ENCODE results near the gene GRK3.
"Not testable (repeated sequence)": the region's sequence is repeated elsewhere in the genome, so short reads cannot be mapped to it uniquely, and the experiment has no call there.

The GRK3 gene

DNA sequence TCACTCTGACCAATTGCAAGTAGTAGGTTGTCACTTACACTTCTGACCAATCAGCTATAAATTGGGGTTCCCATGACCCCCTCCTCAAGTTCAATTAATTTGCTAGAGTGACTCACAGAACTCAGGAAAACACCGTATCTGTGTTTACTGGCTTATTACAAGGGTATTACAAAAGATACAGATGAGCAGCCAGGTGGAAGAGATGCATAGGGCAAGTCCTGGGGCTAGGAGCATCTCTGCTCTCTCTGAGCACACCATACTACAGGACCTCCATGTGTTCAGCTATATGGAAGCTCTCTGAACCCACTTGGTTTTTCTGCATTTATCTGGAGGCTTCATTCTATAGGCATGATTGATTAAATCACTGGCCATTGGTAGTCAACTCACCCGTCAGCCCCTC is 11.3 kb upstream of the GRK3 start:
- in situ Hi-C loops (cut with MboI; ENCODE audit: low pct_unique_long_range_greater_than_20kb, low sequenced_read_pairs, unreplicated experiment): no loop called here
- TF ChIP-seq, protein P1, sequence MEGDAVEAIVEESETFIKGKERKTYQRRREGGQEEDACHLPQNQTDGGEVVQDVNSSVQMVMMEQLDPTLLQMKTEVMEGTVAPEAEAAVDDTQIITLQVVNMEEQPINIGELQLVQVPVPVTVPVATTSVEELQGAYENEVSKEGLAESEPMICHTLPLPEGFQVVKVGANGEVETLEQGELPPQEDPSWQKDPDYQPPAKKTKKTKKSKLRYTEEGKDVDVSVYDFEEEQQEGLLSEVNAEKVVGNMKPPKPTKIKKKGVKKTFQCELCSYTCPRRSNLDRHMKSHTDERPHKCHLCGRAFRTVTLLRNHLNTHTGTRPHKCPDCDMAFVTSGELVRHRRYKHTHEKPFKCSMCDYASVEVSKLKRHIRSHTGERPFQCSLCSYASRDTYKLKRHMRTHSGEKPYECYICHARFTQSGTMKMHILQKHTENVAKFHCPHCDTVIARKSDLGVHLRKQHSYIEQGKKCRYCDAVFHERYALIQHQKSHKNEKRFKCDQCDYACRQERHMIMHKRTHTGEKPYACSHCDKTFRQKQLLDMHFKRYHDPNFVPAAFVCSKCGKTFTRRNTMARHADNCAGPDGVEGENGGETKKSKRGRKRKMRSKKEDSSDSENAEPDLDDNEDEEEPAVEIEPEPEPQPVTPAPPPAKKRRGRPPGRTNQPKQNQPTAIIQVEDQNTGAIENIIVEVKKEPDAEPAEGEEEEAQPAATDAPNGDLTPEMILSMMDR (IDR thresholded peaks at IDR 0.05; ENCODE audit: extremely low read depth, insufficient read depth, missing control alignments): no peak

DNA sequence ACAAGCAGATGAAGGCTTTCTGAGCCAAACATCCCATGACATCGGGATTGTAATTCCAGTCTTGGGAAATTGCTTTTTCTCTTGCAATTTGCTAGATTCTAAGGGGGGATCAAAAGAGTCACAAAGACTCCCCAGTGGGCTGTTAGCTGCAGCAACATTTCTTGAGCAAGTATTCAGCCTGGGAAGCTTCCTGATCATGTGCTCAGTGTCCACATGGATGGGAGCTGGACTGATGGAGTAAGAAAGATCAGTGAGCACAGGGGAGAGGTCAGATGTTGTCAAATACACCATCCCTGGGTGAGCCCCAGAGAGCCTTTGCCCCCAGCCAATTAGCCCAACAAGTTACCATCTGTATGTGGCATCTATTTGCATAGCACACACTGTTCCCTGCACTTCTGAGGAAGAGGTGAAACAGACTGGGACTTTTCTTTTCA is 10.2 kb upstream of the GRK3 start:
- DNase-seq (ENCODE audit: low spot score): no peak
- in situ Hi-C loops (cut with MboI; ENCODE audit: low pct_unique_long_range_greater_than_20kb, low sequenced_read_pairs, unreplicated experiment): no loop called here
- TF ChIP-seq, protein P1 (IDR thresholded peaks at IDR 0.05; ENCODE audit: extremely low read depth, insufficient read depth, missing control alignments): no peak

More for the DNA sequence above, 11.3 kb upstream of the GRK3 start:
- no peak for DNase-seq (ENCODE audit: low spot score)

DNA sequence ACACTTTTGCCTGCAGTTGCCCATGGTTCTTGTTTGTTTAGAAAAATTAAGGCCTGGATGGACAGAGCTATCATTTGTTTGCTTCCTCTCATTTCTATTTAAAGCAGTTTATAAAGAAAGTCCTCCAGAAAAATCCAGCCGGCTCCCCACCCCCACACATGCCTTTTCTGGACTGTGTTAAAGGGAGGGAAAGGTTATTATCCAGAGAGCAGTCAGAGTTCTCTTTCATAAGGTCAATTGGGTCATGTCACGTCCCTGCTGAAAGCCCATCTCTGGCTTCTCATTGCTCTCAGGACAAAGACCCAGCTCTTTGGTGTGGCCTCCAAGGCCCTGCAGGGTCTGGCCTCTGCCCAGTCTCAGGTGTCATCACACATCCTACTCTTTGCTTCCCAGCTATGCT is 9.8 kb upstream of the GRK3 start:
- TF ChIP-seq, protein P1 (IDR thresholded peaks at IDR 0.05; ENCODE audit: extremely low read depth, insufficient read depth, missing control alignments): no peak
- DNase-seq (ENCODE audit: low spot score): no peak
- in situ Hi-C loops (cut with MboI; ENCODE audit: low pct_unique_long_range_greater_than_20kb, low sequenced_read_pairs, unreplicated experiment): no loop called here

DNA sequence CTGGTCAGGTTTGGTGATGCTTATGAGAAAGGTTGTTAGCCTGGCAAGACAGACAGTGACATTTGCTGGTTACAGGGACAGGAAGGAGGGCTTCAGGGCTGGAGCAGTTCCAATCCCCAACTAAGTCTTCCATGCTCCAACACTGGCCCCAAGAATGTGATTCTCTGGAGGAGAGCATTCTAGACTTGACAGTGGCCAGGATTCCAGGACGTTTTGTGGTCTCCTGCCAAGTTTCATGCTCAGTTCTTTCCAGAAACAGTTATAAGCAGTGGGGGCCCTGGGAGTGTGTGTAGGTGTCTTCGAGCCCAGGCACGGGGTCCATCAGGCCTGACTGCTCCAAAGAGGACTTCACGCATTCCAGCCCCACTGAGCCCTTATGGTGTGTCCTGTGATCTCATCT is 8.9 kb upstream of the GRK3 start:
- in situ Hi-C loops (cut with MboI; ENCODE audit: low pct_unique_long_range_greater_than_20kb, low sequenced_read_pairs, unreplicated experiment): no loop called here
- DNase-seq (ENCODE audit: low spot score): no peak
- TF ChIP-seq, protein P1 (IDR thresholded peaks at IDR 0.05; ENCODE audit: extremely low read depth, insufficient read depth, missing control alignments): no peak

DNA sequence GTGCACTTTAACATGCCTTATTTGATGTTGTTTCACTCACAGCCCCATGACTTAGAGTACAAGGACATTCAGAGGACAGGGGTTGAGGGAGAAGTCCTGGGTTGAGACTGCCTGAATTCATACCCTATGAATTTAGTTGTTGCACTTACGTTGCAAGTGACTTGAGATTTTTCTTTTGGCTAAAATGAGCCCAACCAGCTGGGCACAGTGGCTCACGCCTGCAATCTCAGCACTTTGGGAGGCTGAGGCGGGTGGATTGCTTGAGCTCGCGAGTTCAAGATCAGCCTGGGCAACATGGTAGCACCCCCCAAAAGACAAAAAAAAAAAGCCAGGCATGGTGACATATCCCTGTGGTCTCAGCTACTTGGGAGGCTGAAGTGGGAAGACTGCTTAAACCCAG is 7.3 kb upstream of the GRK3 start:
- DNase-seq (ENCODE audit: low spot score): no peak
- in situ Hi-C loops (cut with MboI; ENCODE audit: low pct_unique_long_range_greater_than_20kb, low sequenced_read_pairs, unreplicated experiment): no loop called here
- TF ChIP-seq, protein P1 (IDR thresholded peaks at IDR 0.05; ENCODE audit: extremely low read depth, insufficient read depth, missing control alignments): no peak

DNA sequence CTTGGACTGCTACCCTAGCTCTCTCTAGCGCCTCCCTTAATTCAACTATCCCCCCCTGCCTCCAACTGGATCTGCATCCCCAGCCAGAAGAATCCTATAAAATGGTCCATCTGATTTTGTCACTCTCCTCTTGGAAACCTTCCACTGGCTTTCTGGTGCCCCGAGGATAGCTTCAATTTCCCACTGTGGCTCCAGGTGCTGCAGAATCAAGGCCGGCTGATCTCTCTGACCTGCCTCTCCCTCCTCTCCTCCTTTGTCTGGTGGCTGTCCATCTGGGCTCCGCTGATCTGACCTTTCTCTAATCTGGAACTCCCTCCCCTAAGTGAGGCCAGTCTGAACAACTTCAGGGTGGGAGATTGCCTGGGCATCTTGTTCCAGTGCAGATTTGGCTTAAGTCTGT is 6.1 kb upstream of the GRK3 start:
- TF ChIP-seq, protein P1 (IDR thresholded peaks at IDR 0.05; ENCODE audit: extremely low read depth, insufficient read depth, missing control alignments): no peak
- in situ Hi-C loops (cut with MboI; ENCODE audit: low pct_unique_long_range_greater_than_20kb, low sequenced_read_pairs, unreplicated experiment): no loop called here
- DNase-seq (ENCODE audit: low spot score): no peak

DNA sequence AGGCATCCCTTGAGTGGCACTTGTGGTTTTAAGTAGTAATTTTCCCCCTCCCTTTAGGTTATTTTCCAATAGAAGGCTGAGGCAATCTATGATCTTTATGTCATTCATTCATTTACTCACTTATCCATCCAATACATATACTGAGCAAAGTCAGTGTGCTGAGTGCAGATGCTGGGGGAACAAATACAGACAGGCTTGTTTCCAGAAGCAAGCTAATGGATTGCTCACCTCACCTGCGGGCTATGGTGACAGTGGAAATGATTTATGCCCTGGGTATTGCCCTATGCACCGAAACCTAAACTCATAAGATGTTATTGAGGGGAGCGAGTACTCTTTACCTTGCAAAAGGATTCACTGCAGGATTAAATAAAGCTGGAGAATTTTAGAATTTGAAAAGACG is 4.6 kb upstream of the GRK3 start:
- DNase-seq (ENCODE audit: low spot score); in situ Hi-C loops (cut with MboI; ENCODE audit: low pct_unique_long_range_greater_than_20kb, low sequenced_read_pairs, unreplicated experiment): not testable (repeated sequence)

DNA sequence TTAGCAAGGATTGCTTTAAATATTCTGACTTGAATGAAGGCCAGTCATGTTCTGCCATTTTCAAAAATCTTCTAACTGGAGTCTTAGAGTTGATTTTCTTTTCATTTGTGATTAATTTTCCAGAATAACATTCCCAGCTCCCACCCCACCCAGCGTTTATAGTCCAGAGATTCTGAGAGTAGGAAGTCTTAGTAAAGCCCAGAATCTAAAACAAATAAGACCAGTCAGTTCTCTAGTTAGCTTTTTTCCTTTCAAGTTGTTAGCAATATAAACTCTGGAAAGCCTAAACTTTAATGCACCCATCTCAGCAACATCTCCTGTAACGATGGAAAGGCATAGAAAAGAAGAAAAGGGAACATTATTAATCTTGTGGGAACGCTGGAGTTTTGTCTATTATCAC is 3.3 kb upstream of the GRK3 start:
- DNase-seq (ENCODE audit: low spot score); in situ Hi-C loops (cut with MboI; ENCODE audit: low pct_unique_long_range_greater_than_20kb, low sequenced_read_pairs, unreplicated experiment): not testable (repeated sequence)

DNA sequence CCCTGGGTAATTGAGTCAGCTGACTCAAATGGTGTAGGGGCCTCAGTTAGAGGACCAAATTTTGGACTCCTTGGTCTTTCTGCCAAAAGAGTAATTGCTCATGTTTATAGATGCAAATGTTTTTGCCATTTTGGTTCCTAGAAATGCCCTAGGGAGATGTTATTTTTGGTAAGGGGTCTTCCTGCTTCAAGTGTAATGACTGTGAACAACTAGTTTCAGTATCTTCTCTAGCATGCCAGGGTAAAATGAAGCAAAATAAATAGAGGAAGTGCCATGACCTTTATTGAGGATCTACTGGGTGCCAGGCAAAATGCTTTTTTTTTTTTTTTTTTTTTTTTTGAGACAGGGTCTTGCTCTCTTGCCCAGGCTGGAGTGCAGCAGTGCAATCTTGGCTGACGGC is 2.5 kb upstream of the GRK3 start:
- in situ Hi-C loops (cut with MboI; ENCODE audit: low pct_unique_long_range_greater_than_20kb, low sequenced_read_pairs, unreplicated experiment); DNase-seq (ENCODE audit: low spot score): not testable (repeated sequence)

DNA sequence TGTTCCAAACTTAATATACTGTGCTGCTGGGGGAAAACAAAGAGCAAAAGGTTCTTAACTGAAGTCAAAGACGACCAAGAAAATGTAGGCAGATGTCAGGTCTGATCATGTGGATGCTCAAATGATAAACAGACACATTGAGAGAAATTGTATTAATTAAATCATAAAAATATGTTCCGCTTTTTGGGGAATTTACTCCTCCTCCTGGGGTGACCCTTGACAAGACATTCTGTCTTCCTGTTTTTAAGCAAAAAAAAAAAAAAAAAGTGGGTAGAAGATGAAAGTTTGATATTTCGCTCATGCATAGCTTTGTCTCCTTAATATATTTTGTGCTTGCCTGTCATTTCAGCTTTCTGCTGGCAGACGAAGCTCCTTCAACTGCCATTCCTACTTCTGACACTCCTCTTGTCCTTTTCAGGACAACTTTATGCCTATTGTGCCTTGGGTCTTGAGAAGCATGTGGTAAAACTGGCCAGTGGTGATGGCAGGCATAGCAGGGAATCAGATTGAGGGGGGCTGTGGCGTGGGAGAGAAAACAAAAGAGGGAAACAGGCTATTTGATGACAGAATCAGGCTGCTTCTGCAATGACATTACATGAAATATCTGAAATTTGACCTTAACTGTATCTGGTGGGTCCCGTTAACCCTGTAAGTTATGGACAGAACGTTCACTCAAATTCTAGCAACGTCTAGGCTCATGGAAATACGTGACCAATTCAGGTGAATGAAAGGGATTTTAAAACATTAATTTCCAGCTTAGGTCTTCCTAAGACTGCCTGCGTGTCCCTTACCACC is 1.3 kb upstream of the GRK3 start:
- DNase-seq (ENCODE audit: low spot score); in situ Hi-C loops (cut with MboI; ENCODE audit: low pct_unique_long_range_greater_than_20kb, low sequenced_read_pairs, unreplicated experiment): not testable (repeated sequence)

Measured in GM13977 (cell line).